AG08396 (cell line): ENCODE data around the gene RGL1.

Source experiments
- DNase-seq: peaks from one replicate; pipeline ENCODE4 v3.0.0; 2012; ENCODE audit warnings: low spot score, mixed read lengths

RGL1 gene

DNA sequence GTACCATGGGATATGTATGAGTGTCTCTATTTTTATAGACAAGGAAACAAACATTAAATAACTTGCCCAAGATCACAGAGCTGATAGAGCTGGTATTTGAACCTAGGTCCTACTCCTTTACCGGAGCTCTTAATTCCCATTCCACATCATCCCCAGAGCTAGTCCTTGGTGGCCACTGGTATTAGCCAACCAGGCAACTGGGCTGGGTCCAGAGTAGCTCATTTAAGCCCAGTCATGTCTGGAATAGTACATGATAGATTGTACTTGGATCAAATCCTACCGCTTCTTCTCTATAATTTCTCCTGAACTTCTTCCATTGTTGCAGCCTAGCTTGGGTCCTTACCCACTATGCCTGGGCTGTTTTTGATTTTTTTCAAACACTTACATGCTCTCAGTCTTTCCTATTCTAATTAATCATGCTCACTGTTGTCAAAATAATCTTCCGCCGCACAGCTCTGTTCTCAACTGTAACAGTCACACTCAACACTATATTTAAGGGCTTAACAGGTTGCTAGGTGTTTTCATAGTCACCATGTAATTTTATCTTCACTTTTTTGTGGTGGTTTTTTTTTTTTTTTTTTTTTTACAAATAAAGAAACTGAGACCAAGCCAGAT, 152.4 kb downstream of the RGL1 start:
- no peak for DNase-seq

DNA sequence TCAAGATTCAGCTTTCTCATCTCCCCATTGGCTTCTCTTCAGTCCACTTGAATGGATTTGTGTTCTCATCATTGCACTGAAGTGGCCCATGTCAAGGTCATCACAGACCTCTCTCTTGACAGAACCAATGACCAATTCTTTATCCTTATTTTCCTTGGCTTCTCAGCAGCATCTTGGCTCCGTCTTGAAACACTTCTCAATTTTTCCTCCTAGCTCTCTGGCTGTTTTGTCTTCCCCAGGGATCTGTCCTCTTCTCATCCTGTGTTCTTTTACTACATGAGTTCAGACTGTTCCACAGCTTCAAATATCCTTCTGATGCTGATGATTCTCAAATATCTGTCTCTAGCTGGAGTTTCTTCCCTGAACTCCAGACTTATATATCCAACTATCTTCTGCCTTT, 154.0 kb downstream of the RGL1 start:
- DNase-seq, result no peak

- no peak for DNase-seq
Observed at GRCh38 chr1:183961132-183961531, 156.2 kb downstream of the RGL1 start.

- no peak for DNase-seq
Observed at GRCh38 chr1:183962903-183963302, 158.0 kb downstream of the RGL1 start.

DNA sequence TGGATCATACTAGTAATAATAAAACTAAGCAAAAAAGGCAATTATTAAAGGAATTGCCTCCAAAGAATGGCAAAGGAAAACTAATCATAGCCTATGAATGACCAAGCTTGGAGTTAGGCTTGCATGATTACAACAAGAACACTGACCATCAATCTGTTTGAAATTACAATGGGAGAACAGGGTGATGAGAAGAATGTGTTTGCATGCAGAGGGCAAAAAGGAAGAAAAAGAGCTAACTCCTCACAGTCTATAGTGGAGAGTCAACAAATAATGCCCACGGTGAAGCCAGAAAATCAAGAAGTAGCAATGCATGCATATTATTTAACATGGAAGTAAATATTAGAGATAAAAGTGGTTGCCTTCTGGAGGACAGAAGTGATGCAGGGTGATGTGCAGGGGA, 160.8 kb downstream of the RGL1 start:
- DNase-seq, result no peak

GRCh38 chr1:183966487-183966886, 161.6 kb downstream of the RGL1 start:
- no peak for DNase-seq

DNA sequence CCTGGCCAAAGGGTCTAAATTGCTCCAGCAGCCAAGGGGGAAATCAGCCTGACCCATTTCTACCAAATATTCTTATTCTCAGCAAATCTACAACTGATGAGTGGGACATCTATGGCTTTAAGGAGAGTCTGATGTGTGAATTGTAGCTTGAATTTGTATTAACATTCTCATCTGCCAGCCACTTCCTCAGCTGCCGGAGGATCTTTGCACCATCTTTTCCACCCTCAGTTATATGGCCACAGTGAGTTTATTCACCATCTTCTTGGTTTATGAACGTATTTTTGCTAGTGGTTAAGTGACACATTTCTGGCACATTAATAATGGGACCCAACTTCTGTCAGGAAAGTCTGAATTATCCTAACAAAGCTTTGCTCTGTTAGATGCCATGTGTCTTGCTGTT, 163.0 kb downstream of the RGL1 start:
- DNase-seq, result no peak

DNA sequence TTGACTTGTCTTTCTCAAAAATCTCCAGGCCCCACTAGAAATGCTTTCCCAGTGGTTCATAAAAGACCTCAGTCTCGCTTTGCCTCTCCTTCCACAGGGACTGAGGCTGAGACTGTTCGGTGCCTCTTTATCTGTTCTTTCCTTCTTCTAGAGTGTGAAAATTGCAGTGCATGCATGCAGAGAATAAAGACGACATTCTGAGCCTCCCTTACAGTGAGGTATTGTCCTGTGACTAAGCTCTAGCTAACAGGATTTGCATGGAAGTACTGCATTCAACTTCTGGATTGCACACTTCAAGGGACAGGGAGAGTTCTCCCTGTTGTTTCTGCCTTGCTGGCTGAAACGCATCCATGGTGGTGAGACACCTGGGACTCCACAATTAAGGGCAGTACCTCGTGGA, 163.5 kb downstream of the RGL1 start:
- no peak for DNase-seq

DNA sequence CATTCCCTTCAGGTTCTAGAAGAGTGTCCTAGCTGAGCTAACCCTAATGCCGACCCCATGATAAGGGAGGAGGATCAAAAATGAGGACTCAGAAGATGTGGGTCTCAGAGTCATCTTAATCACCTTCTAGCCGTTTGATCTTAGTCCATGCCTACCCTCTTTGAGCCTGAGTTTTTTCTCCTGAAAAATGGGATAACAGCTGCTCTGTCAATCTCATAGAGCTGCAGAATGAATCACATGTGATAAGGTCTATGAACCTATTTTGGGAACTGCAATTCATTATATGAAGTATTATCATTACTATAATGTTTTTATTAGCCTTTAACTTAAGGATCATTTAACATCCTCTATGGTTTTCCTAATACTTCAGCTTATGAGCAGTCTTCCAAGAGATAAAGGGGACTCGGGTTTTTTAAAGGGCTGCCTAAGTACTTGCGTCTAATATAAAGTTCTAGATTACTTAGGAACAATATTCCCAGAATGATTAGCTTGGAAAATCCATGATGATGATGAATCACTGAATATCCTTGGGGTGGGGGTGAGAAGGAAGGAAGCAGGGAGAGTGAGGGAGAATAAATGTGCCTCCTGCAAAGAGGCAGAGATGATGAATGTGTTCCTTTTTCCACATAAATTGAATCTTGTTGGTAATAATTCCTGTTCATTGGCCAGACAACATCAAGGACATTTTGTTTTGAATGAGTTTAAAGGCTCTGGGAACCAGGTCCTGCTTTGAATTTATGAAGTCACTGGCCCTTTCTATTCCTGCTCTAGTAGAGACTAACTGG, 165.8 kb downstream of the RGL1 start:
- no peak for DNase-seq

DNA sequence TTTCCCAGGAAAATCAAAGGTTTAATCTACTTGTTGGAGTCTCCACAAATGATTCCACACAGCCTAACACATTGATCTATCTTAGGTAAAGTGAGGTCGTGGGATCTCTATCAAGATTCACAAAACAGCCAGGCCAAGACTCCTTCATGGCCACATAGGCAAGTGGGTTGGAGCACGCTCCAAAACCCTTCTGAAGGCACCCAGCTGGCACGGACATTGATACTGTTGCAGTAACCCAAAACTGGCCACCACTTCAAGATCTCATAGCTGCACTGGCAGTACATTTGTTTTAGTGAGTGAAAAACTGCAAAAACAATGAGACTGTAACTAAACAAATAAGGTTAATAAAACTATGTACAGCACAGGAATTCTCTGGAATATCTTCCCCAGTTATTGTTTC, 170.7 kb downstream of the RGL1 start:
- DNase-seq, result no peak

DNA sequence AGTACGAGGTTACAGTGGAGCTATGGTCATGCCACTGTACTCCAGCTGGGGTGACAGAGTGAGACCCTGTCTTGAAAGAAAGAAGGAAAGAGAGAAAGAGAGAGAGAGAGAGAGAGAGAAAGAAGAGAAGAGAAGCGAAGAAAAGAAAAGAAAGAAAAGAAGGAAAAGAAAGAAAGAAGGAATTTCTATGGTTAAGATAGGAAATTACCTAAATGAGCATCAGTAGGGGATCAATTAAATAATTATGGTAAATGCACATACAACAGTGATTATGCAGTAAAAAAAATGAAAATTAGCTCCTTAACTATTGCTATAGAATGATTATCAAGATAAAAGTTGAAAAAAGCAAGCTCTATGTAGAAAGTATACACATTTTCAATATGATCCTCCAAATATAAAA, 172.8 kb downstream of the RGL1 start:
- no peak for DNase-seq
